GM12878 (cell line): Measurements from ENCODE around the gene B4GALT1. TPM values are rescaled to one million over a fixed set of nuclear protein-coding genes. Genes with fewer than 3 reads are reported as not detected.
A peak's percentile ranks its signal among the peaks of the same experiment; 100 is the strongest.

ENCODE experiments used
- ATAC-seq: fragments of 200-7000 bp; cut with Tn5 transposase; 3 replicates; pipeline ENCODE4 v1.9.1; 2020; ENCODE audit warnings: mild to moderate bottlenecking, moderate library complexity
- BruUV-seq: library from RNA; stranded (reverse); fragments of 400-500 nt; replicated peaks from 2 replicates; lab custom pipeline; 2021; lab: Mats Ljungman, UMichigan
- CTCF ChIA-PET: fragments of 300-600 bp; sonication (Branson Sonifier 250); formaldehyde crosslinking; extraction: SDS; loops from one replicate; lab custom pipeline; 2021; ENCODE audit warnings: inconsistent platforms; lab: Yijun Ruan, JAX
- POLR2A ChIA-PET: fragments of 350-600 bp; formaldehyde crosslinking; extraction: SDS; loops from one replicate; lab custom pipeline; 2021; ENCODE audit warnings: inconsistent platforms; lab: Charles Lee
- RAD21 ChIA-PET: fragments of 300-600 bp; sonication (Branson Sonifier 250); formaldehyde crosslinking; loops from one replicate; lab custom pipeline; 2023; ENCODE audit warnings: antibody characterized with exemption; ENCODE audit not compliant: unreplicated experiment; lab: Charles Lee
- SMC1A ChIA-PET: fragments of 300-600 bp; sonication (Branson Sonifier 250); formaldehyde crosslinking; loops from one replicate; lab custom pipeline; 2023; ENCODE audit not compliant: unreplicated experiment, uncharacterized antibody; lab: Charles Lee
- DNase-seq: peaks from one replicate; pipeline ENCODE4 v3.0.0-alpha.2; 2011; ENCODE audit warnings: low read depth, low spot score
- FAIRE-seq: peaks from 3 replicates; lab custom pipeline; 2011; peaks lifted over from hg19 to GRCh38; lab: Jason Lieb, UNC
- H2AFZ ChIP-seq: 2 replicates; pipeline ENCODE4 v1.6.0; 2011; ENCODE audit warnings: low read depth, low read length, control low read depth; ENCODE audit not compliant: control insufficient read depth
- H3K27ac ChIP-seq: 2 replicates; pipeline ENCODE4 v1.5.1; 2011; ENCODE audit warnings: control low read depth; ENCODE audit not compliant: control insufficient read depth, insufficient read depth
- H3K27me3 ChIP-seq, 2 experiments: replicated peaks in 1 of 2; 2 replicates each; pipeline versions ENCODE4 v1.6.0 to v1.6.1; 2011; ENCODE audit warnings: low read length in 1 of 2; ENCODE audit not compliant: control insufficient read depth in 2 of 2, insufficient read depth in 2 of 2
- H3K36me3 ChIP-seq, 2 experiments: 2 replicates each; pipeline ENCODE4 v1.5.1; 2011; ENCODE audit warnings: low read length in 1 of 2; ENCODE audit not compliant: control insufficient read depth in 2 of 2, insufficient read depth in 2 of 2
- H3K4me1 ChIP-seq: 2 replicates; pipeline ENCODE4 v1.6.1; 2011; ENCODE audit warnings: mild to moderate bottlenecking, low read length, moderate library complexity, mixed read lengths; ENCODE audit not compliant: control insufficient read depth, insufficient read depth
- H3K4me2 ChIP-seq: 2 replicates; pipeline ENCODE4 v1.6.0; 2011; ENCODE audit warnings: control low read depth; ENCODE audit not compliant: control insufficient read depth, insufficient read depth
- H3K4me3 ChIP-seq: fragments of 200-600 bp; sonication (generic); 2 replicates; pipeline ENCODE4 v1.5.1; 2016
- H3K79me2 ChIP-seq: 2 replicates; pipeline ENCODE4 v1.6.0; 2011; ENCODE audit warnings: low read length; ENCODE audit not compliant: control insufficient read depth, insufficient read depth
- H3K9ac ChIP-seq: 2 replicates; pipeline ENCODE4 v1.8.0; 2011; ENCODE audit warnings: low read length, control low read depth, mixed read lengths; ENCODE audit not compliant: control insufficient read depth, insufficient read depth
- H3K9me3 ChIP-seq: replicated peaks from 3 replicates; pipeline ENCODE4 v1.5.1; 2011; ENCODE audit warnings: mild to moderate bottlenecking, low read length; ENCODE audit not compliant: control insufficient read depth, insufficient read depth
- H4K20me1 ChIP-seq: 2 replicates; pipeline ENCODE4 v1.6.0; 2011; ENCODE audit not compliant: control insufficient read depth, insufficient read depth
- CBX5 ChIP-seq: sonication (generic); IDR thresholded peaks from 2 replicates; pipeline ENCODE4 v1.6.1; 2016; ENCODE audit warnings: low read depth, moderate library complexity, mild to moderate bottlenecking, inconsistent platforms
- CREB1 ChIP-seq: IDR thresholded peaks from 2 replicates; pipeline ENCODE4 v1.6.1; 2012; ENCODE audit warnings: low read depth, mild to moderate bottlenecking, inconsistent platforms
- EED ChIP-seq: sonication (generic); IDR thresholded peaks from 2 replicates; pipeline ENCODE4 v1.6.1; 2016; ENCODE audit warnings: antibody characterized with exemption, low read depth
- EGR1 ChIP-seq, 2 experiments: IDR thresholded peaks; 1 replicate in 1 of 2; 2 replicates in 1 of 2; pipeline ENCODE4 v1.6.1; 2011 to 2012; ENCODE audit warnings: low read depth in 2 of 2, low read length in 2 of 2, borderline replicate concordance in 1 of 2, mild to moderate bottlenecking in 1 of 2, moderate library complexity in 1 of 2
- IRF3 ChIP-seq: fragments of 450-650 bp; IDR thresholded peaks from 2 replicates; pipeline ENCODE4 v1.6.1; 2014; ENCODE audit warnings: mild to moderate bottlenecking
- JUND ChIP-seq: IDR thresholded peaks from 2 replicates; pipeline ENCODE4 v1.6.1; 2012; ENCODE audit warnings: low read depth, mild to moderate bottlenecking, low read length, improper control_type of control experiment, moderate library complexity
- NKRF ChIP-seq: fragments of 450-650 bp; conservative IDR thresholded peaks from 2 replicates; pipeline ENCODE4 v1.6.1; 2017; ENCODE audit warnings: mild to moderate bottlenecking, moderate library complexity
- PML ChIP-seq: IDR thresholded peaks from 2 replicates; pipeline ENCODE4 v1.6.1; 2012; ENCODE audit warnings: low read length, inconsistent platforms
- SIN3A ChIP-seq: IDR thresholded peaks from 2 replicates; pipeline ENCODE4 v1.6.1; 2012; ENCODE audit warnings: low read depth, low read length, improper control_type of control experiment
- SREBF2 ChIP-seq: IDR thresholded peaks from 2 replicates; pipeline ENCODE4 v1.6.1; 2012; ENCODE audit warnings: mild to moderate bottlenecking, low read length
- SUZ12 ChIP-seq: fragments of 200-600 bp; sonication (generic); IDR thresholded peaks from one replicate; pipeline ENCODE4 v1.6.1; 2018; ENCODE audit warnings: antibody characterized with exemption, mild to moderate bottlenecking; ENCODE audit not compliant: unreplicated experiment
- ZNF687 ChIP-seq: fragments of 450-650 bp; IDR thresholded peaks from 2 replicates; pipeline ENCODE4 v1.6.1; 2017; ENCODE audit warnings: mild to moderate bottlenecking, moderate library complexity
- WGBS: methylation state at CpG from one replicate; pipeline ENCODE4 v1.1.6; 2016; ENCODE audit warnings: low lambda C conversion rate; ENCODE audit not compliant: insufficient replicate concordance, insufficient coverage; ENCODE audit errors: missing lambda C conversion rate; 5-methylcytosine and 5-hydroxymethylcytosine counted together
- in situ Hi-C: fragments of 300-500 bp; cut with MboI; formaldehyde crosslinking; loops from 9 replicates; pipeline ENCODE4 v1.14.3; 2018; ENCODE audit warnings: mixed read lengths
- intact Hi-C: fragments of 100-400 bp; cut with micrococcal nuclease; formaldehyde crosslinking; loops from one replicate; pipeline ENCODE4 v1.14.2; 2022; ENCODE audit not compliant: unreplicated experiment
- polyA plus RNA-seq, 11 experiments: library from polyadenylated mRNA; depleted of rRNA in 4 of 11; unstranded in 6 of 11; stranded (reverse) in 5 of 11; fragments of >200 nt; fragmentation: Nextera tagmentation in 4 of 11; fragmentation: Illumina TruSeq in 1 of 11; extraction: Ambion mirVana in 4 of 11; extraction: Trizol in 1 of 11; gene quantifications; 1 replicate in 1 of 11; 2 replicates in 10 of 11; pipeline versions ENCODE4 v1.2.1 to v1.2.3, GENCODE V29; 2011 to 2016; ENCODE audit warnings: inconsistent platforms in 2 of 11, missing spikeins in 2 of 11, low read depth in 1 of 11
- total RNA-seq, 4 experiments: library from RNA; depleted of rRNA in 3 of 4; stranded (reverse); fragments of >200 nt in 3 of 4; fragmentation: Illumina TruSeq in 1 of 4; extraction: Trizol in 1 of 4; gene quantifications; 2 replicates each; pipeline versions ENCODE4 v1.2.1 to v1.2.3, GENCODE V29; 2013 to 2021

B4GALT1 gene
- total and polyA plus RNA-seq, 10 of the 15 experiments (the other 5 are each of a cell fraction or from before 2014, with no cell fraction given), result 12.7 to 79.0 (median 41.0) TPM

- Histone ChIP-seq H3K4me2 (peak within 1 kb of the TSS; percentile 64), H3K9ac (peak within 1 kb of the TSS; percentile 89), H4K20me1 (no peaks in the 10 kb centered on the region), H3K27me3 (no peaks in the 10 kb centered on the region), H3K9me3 (no peaks in the 10 kb centered on the region), H3K27ac (peak within 1 kb of the TSS; percentile 79), H2AFZ (peak within 1 kb of the TSS; percentile 70), H3K36me3 (no peaks in the 10 kb centered on the region; a peak in 3 of 4 replicates), H3K79me2 (peaks cover 29% of the 10 kb centered on the region), H3K4me1 (peaks cover 9% of the 10 kb centered on the region; the same call in 1 of the 2 replicates), H3K4me3 (peak within 1 kb of the TSS; percentile 88)
- in situ Hi-C loops (no loop called here), intact Hi-C loops (loop anchor here (1.0 to 2.0 kb wide), 2 partner anchors 52 to 188 kb away; partner anchors contain the start of genes BAG1 and DNAJA1)
- ChIA-PET POLR2A (interaction anchor here (0.5 to 2.4 kb wide), 14 partner anchors 9 to 742 kb away, joined by 3 to 14 read pairs (median 4); partner anchors contain the start of genes B4GALT1 and DNAJA1), CTCF (interaction anchor here (0.9 to 2.2 kb wide), 11 partner anchors 9 to 151 kb away, joined by 3 to 14 read pairs (median 3); partner anchors contain the start of gene B4GALT1), RAD21 (interaction anchor here (1.1 to 2.7 kb wide), 4 partner anchors 9 to 150 kb away, joined by 3 to 16 read pairs (median 4); partner anchors contain the start of gene APTX), SMC1A (interaction anchor here (0.7 to 6.2 kb wide), 8 partner anchors 9 to 298 kb away, joined by 3 to 84 read pairs (median 4); no protein-coding TSS in a partner anchor)
- FAIRE-seq (peak; percentile 94), ATAC-seq (peak; percentile 98), DNase-seq (peak; percentile 86)
- BruUV-seq, result TSS peak; percentile 80
- WGBS, result 1% methylated on average over 53 of the region's 53 CpGs
- TF ChIP-seq ZNF687 (0 out of 2 replicates have a peak, but pooled peaks have one; percentile 68), SUZ12 (no peak), SREBF2 (peak; percentile 67), EED (peak; percentile 33; the same call in 1 of the 2 replicates), CREB1 (peak; percentile 100), JUND (no peak), NKRF (peak; percentile 29), SIN3A (peak; percentile 68; the same call in 1 of the 2 replicates), CBX5 (peak; percentile 75; the same call in 1 of the 2 replicates), EGR1 (IDR thresholded peaks at IDR 0.05; ENCODE audit: borderline replicate concordance in 1 of 2, low read depth in 2 of 2, low read length in 2 of 2) (no peak), IRF3 (0 out of 2 replicates have a peak, but pooled peaks have one; percentile 17), PML (peak; percentile 73; the same call in 1 of the 2 replicates)
Measured at GRCh38 chr9:33076046-33077004, 90.8 kb downstream of the B4GALT1 start, which contains the start of gene SMU1. TSS of gene SMU1 (minus strand) at chr9:33076674. CDS start at chr9:33076608, 66 bp downstream.
